ENCODE data around the gene ABCA4.

ABCA4 gene

GRCh38 chr1:94083681-94084080 is 37.3 kb downstream of the ABCA4 start:
- DNase-seq (ENCODE audit: low spot score): no peak

GRCh38 chr1:94081566-94082344 is 39.2 kb downstream of the ABCA4 start:
- DNase-seq (ENCODE audit: low spot score): no peak

GRCh38 chr1:94079989-94080388 is 41.0 kb downstream of the ABCA4 start:
- no peak for DNase-seq (ENCODE audit: low spot score)

- no peak for DNase-seq (ENCODE audit: low spot score)
These were observed 41.6 kb downstream of the ABCA4 start for GRCh38 chr1:94079080-94079940.

GRCh38 chr1:94072840-94073522 is 48.0 kb downstream of the ABCA4 start:
- no peak for DNase-seq (ENCODE audit: low spot score)

GRCh38 chr1:94071976-94072375 is 49.0 kb downstream of the ABCA4 start:
- no peak for DNase-seq (ENCODE audit: low spot score)

- DNase-seq (ENCODE audit: low spot score): no peak
These were observed 49.6 kb downstream of the ABCA4 start for GRCh38 chr1:94071391-94071790.

GRCh38 chr1:94070865-94071264 is 50.1 kb downstream of the ABCA4 start:
- no peak for DNase-seq (ENCODE audit: low spot score)

- no peak for DNase-seq (ENCODE audit: low spot score)
These were observed 51.0 kb downstream of the ABCA4 start for GRCh38 chr1:94069919-94070285.

- no peak for DNase-seq (ENCODE audit: low spot score)
These were observed 51.7 kb downstream of the ABCA4 start for GRCh38 chr1:94068999-94069918.

GRCh38 chr1:94068096-94068998 is 52.6 kb downstream of the ABCA4 start:
- no peak for DNase-seq (ENCODE audit: low spot score)

- no peak for DNase-seq (ENCODE audit: low spot score)
These were observed 53.8 kb downstream of the ABCA4 start for GRCh38 chr1:94067196-94067595.

GRCh38 chr1:94063379-94063778 is 57.6 kb downstream of the ABCA4 start:
- DNase-seq (ENCODE audit: low spot score): no peak

GRCh38 chr1:94061513-94062443 is 59.2 kb downstream of the ABCA4 start:
- peak; percentile 18 for DNase-seq (ENCODE audit: low spot score)

GRCh38 chr1:94060720-94061119 is 60.2 kb downstream of the ABCA4 start:
- no peak for DNase-seq (ENCODE audit: low spot score)

- no peak for DNase-seq (ENCODE audit: low spot score)
These were observed 62.2 kb downstream of the ABCA4 start for GRCh38 chr1:94058766-94059165.

- DNase-seq (ENCODE audit: low spot score): no peak
These were observed 64.0 kb downstream of the ABCA4 start for GRCh38 chr1:94056996-94057395.

GRCh38 chr1:94056171-94056570 is 64.8 kb downstream of the ABCA4 start:
- no peak for DNase-seq (ENCODE audit: low spot score)

GRCh38 chr1:94055459-94056122 is 65.4 kb downstream of the ABCA4 start:
- DNase-seq (ENCODE audit: low spot score): no peak

Data from hematopoietic multipotent progenitor cell treated with erythropoietin and hydrocortisone succinate and interleukin-3 and kit ligand, for 17 days (in vitro differentiated cells).